ENCODE data around the gene ADGRD2.

- TF ChIP-seq CTCF (IDR thresholded peaks at IDR 0.05), result no peak
- TF ChIP-seq POLR2A (IDR thresholded peaks at IDR 0.05), result no peak
- TF ChIP-seq EP300 (IDR thresholded peaks at IDR 0.05), result no peak
Observed at GRCh38 chr9:124457079-124457886, 7.0 kb downstream of the ADGRD2 start.
